GM12878 (cell line): ENCODE data around the gene TBC1D23. TPM values are rescaled to one million over a fixed set of nuclear protein-coding genes. Genes with fewer than 3 reads are reported as not detected.

Experiments
- CBFB ChIP-seq: IDR thresholded peaks from 2 replicates; pipeline ENCODE4 v1.6.1; 2016; ENCODE audit warnings: antibody characterized with exemption, low read depth
- CHD2 ChIP-seq: IDR thresholded peaks from 2 replicates; pipeline ENCODE4 v1.6.1; 2011; ENCODE audit warnings: low read depth, low read length, improper control_type of control experiment, borderline replicate concordance
- DPF2 ChIP-seq: fragments of 450-650 bp; IDR thresholded peaks from 2 replicates; pipeline ENCODE4 v1.6.1; 2017; ENCODE audit warnings: mild to moderate bottlenecking
- JUNB ChIP-seq: IDR thresholded peaks from 2 replicates; pipeline ENCODE4 v1.6.1; 2016; ENCODE audit warnings: antibody characterized with exemption, mild to moderate bottlenecking
- KDM1A ChIP-seq: fragments of 200-600 bp; sonication (generic); IDR thresholded peaks from 2 replicates; pipeline ENCODE4 v1.6.1; 2016; ENCODE audit warnings: borderline replicate concordance
- NFYA ChIP-seq: IDR thresholded peaks from 2 replicates; pipeline ENCODE4 v1.6.1; 2011; ENCODE audit warnings: low read depth, mild to moderate bottlenecking, low read length, improper control_type of control experiment, borderline replicate concordance
- NR2F1 ChIP-seq: fragments of 450-650 bp; conservative IDR thresholded peaks from 2 replicates; pipeline ENCODE4 v1.6.1; 2017; ENCODE audit warnings: mild to moderate bottlenecking
- SUZ12 ChIP-seq: fragments of 200-600 bp; sonication (generic); IDR thresholded peaks from one replicate; pipeline ENCODE4 v1.6.1; 2018; ENCODE audit warnings: antibody characterized with exemption, mild to moderate bottlenecking; ENCODE audit not compliant: unreplicated experiment
- ZSCAN29 ChIP-seq: fragments of 450-650 bp; IDR thresholded peaks from 2 replicates; pipeline ENCODE4 v1.6.1; 2017; ENCODE audit warnings: mild to moderate bottlenecking, moderate library complexity
- polyA plus RNA-seq, 11 experiments: library from polyadenylated mRNA; depleted of rRNA in 4 of 11; unstranded in 6 of 11; stranded (reverse) in 5 of 11; fragments of >200 nt; fragmentation: Nextera tagmentation in 4 of 11; fragmentation: Illumina TruSeq in 1 of 11; extraction: Ambion mirVana in 4 of 11; extraction: Trizol in 1 of 11; gene quantifications; 1 replicate in 1 of 11; 2 replicates in 10 of 11; pipeline versions ENCODE4 v1.2.1 to v1.2.3, GENCODE V29; 2011 to 2016; ENCODE audit warnings: inconsistent platforms in 2 of 11, missing spikeins in 2 of 11, low read depth in 1 of 11
- total RNA-seq, 4 experiments: library from RNA; depleted of rRNA in 3 of 4; stranded (reverse); fragments of >200 nt in 3 of 4; fragmentation: Illumina TruSeq in 1 of 4; extraction: Trizol in 1 of 4; gene quantifications; 2 replicates each; pipeline versions ENCODE4 v1.2.1 to v1.2.3, GENCODE V29; 2013 to 2021
- TF ChIP-seq, protein P1 (sequence below): IDR thresholded peaks from 2 replicates; pipeline ENCODE4 v1.6.1; 2011; ENCODE audit warnings: low read depth, mild to moderate bottlenecking, low read length, moderate library complexity, borderline replicate concordance; ENCODE audit errors: extremely low read depth
- TF ChIP-seq, protein P2 (sequence below): fragments of 150-350 bp; IDR thresholded peaks from 2 replicates; pipeline ENCODE4 v1.6.1; 2014; ENCODE audit warnings: mild to moderate bottlenecking, low read depth, low read length

Gene TBC1D23
- total and polyA plus RNA-seq, 10 of the 15 experiments (the other 5 are each of a cell fraction or from before 2014, with no cell fraction given), result 8.2 to 23.2 (median 16.6) TPM

DNA sequence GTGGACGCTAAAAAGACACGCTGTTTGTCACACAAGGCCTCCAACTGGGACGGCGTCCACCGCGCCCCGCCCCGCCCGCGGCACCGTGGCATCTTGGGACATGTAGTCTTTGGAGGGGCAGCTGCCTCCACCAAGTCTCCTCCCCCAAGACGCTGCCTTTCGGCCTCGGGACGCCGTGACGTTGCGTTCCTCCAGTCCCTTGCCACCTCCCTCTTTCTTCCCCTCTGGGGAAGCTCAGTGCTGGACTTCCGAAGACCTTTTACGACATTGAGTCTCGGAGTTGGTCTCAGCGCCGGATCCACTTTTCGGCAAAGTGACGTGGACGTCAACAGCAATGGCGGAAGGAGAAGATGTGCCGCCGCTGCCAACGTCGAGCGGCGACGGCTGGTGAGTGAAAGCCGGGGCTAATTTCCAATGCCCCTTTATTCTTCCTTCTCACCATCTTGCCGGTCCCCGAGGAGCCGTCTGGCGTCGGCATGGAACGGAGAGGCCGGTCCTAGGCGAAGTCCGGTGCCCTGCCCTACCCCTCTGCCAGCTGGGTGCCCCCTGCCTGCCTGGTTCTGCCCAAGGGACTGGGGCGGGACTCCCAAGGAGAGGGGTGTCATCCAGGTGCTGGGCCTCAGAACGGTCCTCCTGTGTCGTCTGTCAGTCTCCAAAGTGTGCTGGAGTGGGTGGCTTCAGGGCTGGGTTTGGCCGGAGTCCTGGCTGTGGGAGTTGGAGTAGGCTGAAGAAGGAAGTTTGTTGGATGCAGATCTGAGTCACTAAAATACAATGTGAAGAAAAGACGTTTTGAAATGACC, at the start of gene TBC1D23 (continued):
- no peak for TF ChIP-seq CHD2
- no peak for TF ChIP-seq ZSCAN29
- TF ChIP-seq JUNB, result no peak
- no peak for TF ChIP-seq SUZ12
- no peak for TF ChIP-seq KDM1A
- no peak for TF ChIP-seq NR2F1
- TF ChIP-seq NFYA, result no peak
- TF ChIP-seq, protein P1, sequence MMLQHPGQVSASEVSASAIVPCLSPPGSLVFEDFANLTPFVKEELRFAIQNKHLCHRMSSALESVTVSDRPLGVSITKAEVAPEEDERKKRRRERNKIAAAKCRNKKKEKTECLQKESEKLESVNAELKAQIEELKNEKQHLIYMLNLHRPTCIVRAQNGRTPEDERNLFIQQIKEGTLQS, result peak; percentile 50; the same call in 1 of the 2 replicates
- TF ChIP-seq, protein P2, sequence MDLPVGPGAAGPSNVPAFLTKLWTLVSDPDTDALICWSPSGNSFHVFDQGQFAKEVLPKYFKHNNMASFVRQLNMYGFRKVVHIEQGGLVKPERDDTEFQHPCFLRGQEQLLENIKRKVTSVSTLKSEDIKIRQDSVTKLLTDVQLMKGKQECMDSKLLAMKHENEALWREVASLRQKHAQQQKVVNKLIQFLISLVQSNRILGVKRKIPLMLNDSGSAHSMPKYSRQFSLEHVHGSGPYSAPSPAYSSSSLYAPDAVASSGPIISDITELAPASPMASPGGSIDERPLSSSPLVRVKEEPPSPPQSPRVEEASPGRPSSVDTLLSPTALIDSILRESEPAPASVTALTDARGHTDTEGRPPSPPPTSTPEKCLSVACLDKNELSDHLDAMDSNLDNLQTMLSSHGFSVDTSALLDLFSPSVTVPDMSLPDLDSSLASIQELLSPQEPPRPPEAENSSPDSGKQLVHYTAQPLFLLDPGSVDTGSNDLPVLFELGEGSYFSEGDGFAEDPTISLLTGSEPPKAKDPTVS, result no peak
- 0 out of 2 replicates have a peak, but pooled peaks have one; percentile 14 for TF ChIP-seq CBFB
- TF ChIP-seq DPF2, result peak; percentile 29; the same call in 1 of the 2 replicates
